ENCODE data around the gene SWSAP1. TPM values are rescaled to one million over a fixed set of nuclear protein-coding genes. Genes with fewer than 3 reads are reported as not detected.
A peak's percentile ranks its signal among the peaks of the same experiment; 100 is the strongest.

Gene SWSAP1
- polyA plus RNA-seq, 1 of the 3 experiments (the other 2 are of a cell fraction): 2.8 TPM

- Histone ChIP-seq H3F3A (replicated peaks; ENCODE audit: insufficient read depth) (peaks cover 22% of the 10 kb centered on the region), H3K9ac (no peak overlapping the region), H3K4me2 (peak overlapping the region; percentile 84), H3K27ac (ENCODE audit: low read depth in 2 of 2, low read length in 1 of 2) (peak overlapping the region; percentile 19 to 72; a peak in 3 of 4 replicates), H3K4me1 (ENCODE audit: control insufficient read depth in 1 of 2, insufficient read depth in 2 of 2, low read depth in 1 of 2, low read length in 1 of 2) (peaks cover 14 to 22% of the 10 kb centered on the region in 2 experiments), H3K4me3 (ENCODE audit: low read depth in 2 of 2, low read length in 1 of 2) (peak overlapping the region; percentile 58 to 62; a peak in 3 of 4 replicates), H3K9me2 (no peaks in the 10 kb centered on the region), H2AFZ (ENCODE audit: low read depth) (peak overlapping the region; percentile 4; the same call in 1 of the 2 replicates), H3K27me3 (ENCODE audit: insufficient read depth) (no peaks in the 10 kb centered on the region), H4K20me1 (ENCODE audit: insufficient read depth) (no peaks in the 10 kb centered on the region), H3K36me3 (replicated peaks in 1 of 2; ENCODE audit: control insufficient read depth in 1 of 2, insufficient read depth in 2 of 2, low read length in 1 of 2) (no peaks in the 10 kb centered on the region), H3K9me3 (no peaks in the 10 kb centered on the region), H3K79me2 (ENCODE audit: insufficient read depth) (peaks cover 11% of the 10 kb centered on the region)
- CTCF ChIA-PET: interaction anchor here (0.6 to 5.9 kb wide), 9 partner anchors 10 to 187 kb away, joined by 3 to 66 read pairs (median 4); partner anchors contain the start of genes EPOR and TSPAN16
- WGBS (ENCODE audit: low lambda C conversion rate): 52% methylated on average over 9 of the region's 10 CpGs
- peak; percentile 86 for DNase-seq
- TF ChIP-seq EP300 (IDR thresholded peaks at IDR 0.05; ENCODE audit: borderline replicate concordance in 1 of 2, low read depth in 1 of 2, low read length in 1 of 2) (0 out of 4 replicates have a peak, but pooled peaks of 1 of the 2 experiments have one; percentile 11), PBX3 (IDR thresholded peaks at IDR 0.05) (peak; percentile 89), RAD21 (IDR thresholded peaks at IDR 0.05; ENCODE audit: low read length) (0 out of 2 replicates have a peak, but pooled peaks have one; percentile 10), REST (IDR thresholded peaks at IDR 0.05; ENCODE audit: low read depth, low read length) (no peak), MXI1 (IDR thresholded peaks at IDR 0.05; ENCODE audit: low read depth, low read length) (peak; percentile 99), EZH2phosphoT487 (IDR thresholded peaks at IDR 0.05; ENCODE audit: borderline replicate concordance, low read depth) (no peak)
- POLR2A ChIA-PET: interaction anchor here (0.6 to 2.3 kb wide), 4 partner anchors 11 to 73 kb away, joined by 3 to 15 read pairs (median 4); partner anchors contain the start of genes CCDC159, EPOR and TMEM205
These were observed 1.1 kb upstream of the SWSAP1 start for GRCh38 chr19:11373166-11373884.

GRCh38 chr19:11373885-11374432, 507 bp upstream of the SWSAP1 start:
- H3K36me3 ChIP-seq (replicated peaks in 1 of 2; ENCODE audit: control insufficient read depth in 1 of 2, insufficient read depth in 2 of 2, low read length in 1 of 2): no peaks in the 10 kb centered on the region
- POLR2A ChIA-PET: interaction anchor here (0.6 to 2.3 kb wide), 14 partner anchors 10 to 111 kb away, joined by 3 to 28 read pairs (median 4); partner anchors contain the start of genes CCDC159, ELAVL3, EPOR and ODAD3
- peak overlapping the region; percentile 72 to 88; a peak in 3 of 4 replicates for H3K27ac ChIP-seq (ENCODE audit: low read depth in 2 of 2, low read length in 1 of 2)
- TF ChIP-seq RCOR1 (IDR thresholded peaks at IDR 0.05; ENCODE audit: low read length) (peak; percentile 87; the same call in 1 of the 2 replicates), PBX3 (IDR thresholded peaks at IDR 0.05) (no peak)
- peak overlapping the region; percentile 4; the same call in 1 of the 2 replicates for H2AFZ ChIP-seq (ENCODE audit: low read depth)
- no peaks in the 10 kb centered on the region for H3K27me3 ChIP-seq (ENCODE audit: insufficient read depth)
- DNase-seq: peak; percentile 21
- peak overlapping the region; percentile 84 for H3K4me2 ChIP-seq
- WGBS (ENCODE audit: low lambda C conversion rate): 6% methylated on average over 11 of the region's 11 CpGs
- H3K9ac ChIP-seq: peak overlapping the region; percentile 80; the same call in 1 of the 2 replicates
- peaks cover 16 to 22% of the 10 kb centered on the region in 2 experiments for H3K4me1 ChIP-seq (ENCODE audit: control insufficient read depth in 1 of 2, insufficient read depth in 2 of 2, low read depth in 1 of 2, low read length in 1 of 2)
- no peaks in the 10 kb centered on the region for H3K9me3 ChIP-seq
- no peaks in the 10 kb centered on the region for H3K9me2 ChIP-seq
- no peaks in the 10 kb centered on the region for H4K20me1 ChIP-seq (ENCODE audit: insufficient read depth)
- peaks cover 26% of the 10 kb centered on the region for H3F3A ChIP-seq (replicated peaks; ENCODE audit: insufficient read depth)
- peak overlapping the region; percentile 58 to 62 for H3K4me3 ChIP-seq (ENCODE audit: low read depth in 2 of 2, low read length in 1 of 2)
- CTCF ChIA-PET: interaction anchor here (0.6 to 5.9 kb wide), 12 partner anchors 9 to 186 kb away, joined by 3 to 66 read pairs (median 4); partner anchors contain the start of genes EPOR, ODAD3, PRKCSH and RAB3D
- H3K79me2 ChIP-seq (ENCODE audit: insufficient read depth): peaks cover 11% of the 10 kb centered on the region
